NCI-H82 treated with DMSO at 0.1 percent for 48 hours (cell line): ENCODE results near the gene PDCL3.

Experiments
- DNase-seq: peaks from one replicate; lab custom pipeline; 2025; ENCODE audit not compliant: unreplicated experiment; lab: John Stamatoyannopoulos, UW

Gene PDCL3

GRCh38 chr2:100560216-100560830 lies 2.5 kb upstream of the PDCL3 start:
- DNase-seq: no peak

DNA sequence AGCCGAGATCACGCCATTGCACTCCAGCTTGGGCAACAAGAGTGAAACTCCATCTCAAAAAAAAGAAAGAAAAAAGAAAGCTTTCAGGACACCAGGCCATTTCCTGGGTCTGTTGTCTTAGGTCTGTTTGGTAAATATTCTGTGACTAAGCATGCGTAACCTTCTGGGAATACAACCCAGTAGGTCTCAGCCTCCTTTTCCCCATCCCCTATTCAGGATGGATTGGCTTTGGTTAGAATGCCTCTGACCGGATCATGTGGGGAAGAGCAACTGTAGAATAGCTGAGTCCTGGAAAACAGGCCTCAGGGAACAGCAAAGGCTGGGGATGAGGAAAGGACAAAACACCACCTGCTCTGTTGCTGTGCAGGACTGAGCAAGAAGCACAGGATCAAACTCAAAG lies 1.6 kb upstream of the PDCL3 start:
- DNase-seq: no peak

- no peak for DNase-seq
These were observed 834 bp downstream of the PDCL3 start for GRCh38 chr2:100563407-100564247.

DNA sequence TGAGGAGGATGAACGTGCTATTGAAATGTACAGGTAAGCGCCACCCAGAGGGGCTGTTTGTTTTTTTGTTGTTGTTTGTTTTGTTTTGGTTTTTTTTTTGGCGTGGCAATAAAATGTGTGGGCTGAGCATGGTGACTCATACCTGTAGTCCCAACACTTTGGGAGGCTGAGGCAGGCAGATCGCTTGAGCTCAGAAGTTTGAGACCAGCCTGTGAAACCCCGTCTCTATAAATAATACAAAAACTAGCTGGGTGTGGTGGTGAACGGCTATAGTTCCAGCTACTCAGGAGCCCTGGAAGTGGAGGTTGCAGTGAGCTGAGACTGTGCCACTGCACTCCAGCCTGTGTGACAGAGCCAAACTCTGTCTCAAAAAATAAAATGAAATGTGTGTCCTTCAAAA lies 6.2 kb downstream of the PDCL3 start:
- no peak for DNase-seq

GRCh38 chr2:100571668-100572067 lies 8.9 kb downstream of the PDCL3 start:
- no peak for DNase-seq

- no peak for DNase-seq
These were observed 15.0 kb downstream of the PDCL3 start for GRCh38 chr2:100577777-100578176.

DNA sequence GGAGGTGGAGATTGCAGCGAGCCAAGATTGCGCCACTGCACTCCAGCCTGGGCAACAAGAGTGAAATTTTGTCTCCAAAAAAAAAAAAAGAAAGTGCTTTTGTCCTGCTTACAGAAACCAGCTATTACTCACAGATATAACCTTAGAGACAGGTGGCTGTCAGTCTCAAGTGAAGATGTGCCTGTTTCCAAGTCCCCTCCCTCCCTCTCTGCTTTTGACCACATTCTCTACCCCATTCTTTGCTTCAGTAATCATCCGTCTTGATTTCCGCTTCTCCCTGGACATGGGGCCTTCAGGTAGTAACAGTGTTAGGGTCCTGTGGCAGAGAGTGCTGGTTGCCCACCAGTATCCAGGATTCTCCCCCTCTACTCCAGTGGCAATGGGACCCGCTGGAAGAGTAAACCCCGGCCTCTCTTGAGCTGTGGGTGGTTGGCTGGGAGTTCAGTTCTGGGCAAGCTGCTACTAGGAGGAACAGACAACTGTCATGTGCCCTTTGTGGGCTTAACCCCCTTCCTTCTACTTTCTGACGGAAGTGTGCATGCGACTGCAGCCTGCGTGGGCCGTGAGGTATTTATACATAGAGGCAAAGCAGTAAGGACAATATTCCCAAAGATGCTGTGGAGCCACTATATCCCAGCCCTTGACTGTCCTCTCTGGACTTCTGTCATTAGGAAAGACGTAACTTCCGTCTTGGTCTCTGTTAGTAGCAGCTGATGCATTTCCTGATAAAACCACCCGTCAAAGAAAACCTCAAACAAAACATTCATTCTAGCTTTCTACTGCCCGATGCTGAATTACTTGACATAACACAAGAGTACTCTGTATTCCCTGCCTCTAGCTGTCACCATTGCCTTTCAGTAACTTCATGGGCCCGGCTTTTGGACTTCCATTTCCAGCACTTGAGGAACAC lies 17.8 kb downstream of the PDCL3 start:
- DNase-seq: no peak

GRCh38 chr2:100581277-100581612 lies 18.5 kb downstream of the PDCL3 start:
- DNase-seq: no peak

- no peak for DNase-seq
These were observed 22.0 kb downstream of the PDCL3 start for GRCh38 chr2:100584816-100585215.

DNA sequence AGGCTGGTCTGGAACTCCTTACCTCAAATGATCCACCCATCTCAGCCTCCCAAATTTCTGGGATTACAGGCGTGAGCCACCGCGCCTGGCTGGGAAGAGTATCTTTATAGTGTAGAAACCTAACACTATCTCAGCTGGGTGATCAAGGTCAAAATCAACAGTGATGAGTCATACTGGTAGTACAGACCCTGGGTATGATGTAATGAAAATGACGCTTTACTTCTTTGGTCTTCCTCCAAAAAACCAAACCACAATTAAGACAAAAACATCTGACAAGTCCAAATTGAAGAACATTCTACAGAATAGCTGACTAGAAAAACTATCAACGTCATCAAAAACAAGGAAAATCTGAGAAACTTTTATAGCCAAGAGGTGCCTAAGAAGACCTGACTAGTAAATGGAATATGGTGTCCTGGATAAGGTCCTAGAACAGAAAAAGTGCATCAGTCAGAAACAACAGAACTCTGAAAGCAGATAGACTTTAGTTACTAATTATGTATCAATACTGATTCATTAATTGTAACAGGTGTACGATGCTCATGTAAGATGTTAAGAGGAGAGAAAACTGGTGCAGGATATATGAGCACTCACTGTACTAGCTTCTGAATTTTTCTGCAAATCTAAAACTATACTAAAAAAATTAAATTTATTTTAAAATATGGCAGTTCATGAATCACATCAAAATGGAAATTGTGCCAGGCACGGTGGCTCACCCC lies 25.4 kb downstream of the PDCL3 start:
- no peak for DNase-seq

GRCh38 chr2:100589527-100589926 lies 26.7 kb downstream of the PDCL3 start:
- DNase-seq: no peak

DNA sequence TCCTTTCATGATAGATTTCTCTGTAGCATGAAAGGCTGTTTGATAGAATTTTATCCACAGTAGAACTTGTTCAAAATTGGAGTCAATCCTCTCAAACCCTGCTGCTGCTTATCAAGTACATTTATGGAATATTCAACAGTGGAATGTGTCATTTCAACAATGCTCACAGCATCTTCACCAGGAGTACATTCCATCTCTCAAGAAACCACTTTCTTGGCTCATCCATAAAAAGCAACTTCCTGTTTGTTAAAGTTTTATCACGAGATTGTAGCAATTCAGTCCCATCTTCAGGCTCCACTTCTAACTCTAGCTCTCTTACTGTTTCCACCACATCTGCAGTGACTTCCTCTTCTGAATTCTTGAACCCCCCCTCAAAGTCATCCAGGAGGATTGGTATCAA lies 29.4 kb downstream of the PDCL3 start:
- no peak for DNase-seq

DNA sequence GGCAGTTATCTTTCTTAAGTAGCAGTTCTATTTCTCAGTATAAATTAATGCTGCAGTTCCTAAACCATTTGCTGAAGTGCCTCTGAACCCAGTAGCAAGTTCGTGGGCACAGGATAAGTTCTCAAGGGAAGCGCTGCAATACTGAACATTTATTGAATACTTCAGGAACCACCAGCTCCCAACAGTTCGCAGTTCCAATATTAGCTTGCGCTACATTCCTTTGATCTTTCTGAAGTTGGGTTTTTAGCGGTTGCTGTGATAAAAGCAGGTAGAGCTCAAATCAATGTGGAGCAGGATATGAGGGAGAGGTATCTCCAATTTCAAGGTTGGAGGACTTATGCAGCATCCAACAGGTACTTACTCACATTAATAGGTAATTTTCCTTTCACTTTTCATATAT lies 33.7 kb downstream of the PDCL3 start:
- no peak for DNase-seq

DNA sequence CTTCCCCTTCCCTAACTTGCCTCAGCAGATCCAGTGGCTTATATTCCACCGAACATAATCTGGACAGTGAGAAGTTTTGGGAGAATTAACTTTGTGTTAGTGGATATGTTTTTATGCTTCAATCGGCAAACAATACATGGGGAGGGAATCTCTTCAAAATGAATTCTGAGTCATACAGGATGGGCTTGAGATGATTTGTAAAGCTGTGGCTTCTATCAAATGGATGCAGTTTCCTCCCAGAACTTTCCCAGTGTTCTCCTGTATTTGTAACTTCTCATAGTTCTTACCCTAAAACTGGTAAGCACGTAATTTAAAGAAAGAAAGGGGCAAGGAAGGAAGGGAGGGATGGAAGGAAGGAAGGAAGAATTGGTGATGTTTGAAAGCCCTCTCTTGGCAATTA lies 36.8 kb downstream of the PDCL3 start:
- DNase-seq: no peak

GRCh38 chr2:100601661-100602060 lies 38.9 kb downstream of the PDCL3 start:
- no peak for DNase-seq

DNA sequence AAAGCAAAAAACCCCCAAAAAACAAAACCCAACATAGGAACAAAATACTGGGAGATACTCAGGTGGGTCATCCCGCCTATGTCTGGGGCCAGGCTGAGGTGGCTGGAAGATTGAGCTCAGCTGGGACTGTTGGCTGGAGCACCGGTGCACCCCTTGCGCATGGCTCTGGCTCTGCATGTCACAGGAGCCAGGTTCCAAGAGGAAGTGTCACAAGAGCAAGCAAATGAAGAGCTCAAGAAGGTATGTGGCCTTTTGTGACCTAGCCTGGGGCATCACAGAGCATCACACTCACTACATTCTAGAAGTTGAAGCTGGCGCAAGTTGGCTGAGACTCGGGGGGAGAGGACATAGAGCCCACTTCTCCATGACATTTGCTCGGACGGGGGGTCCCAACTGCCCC lies 40.6 kb downstream of the PDCL3 start:
- no peak for DNase-seq

- DNase-seq: no peak
These were observed 41.3 kb downstream of the PDCL3 start for GRCh38 chr2:100603948-100604633.

- no peak for DNase-seq
These were observed 43.5 kb downstream of the PDCL3 start for GRCh38 chr2:100606332-100606725.

GRCh38 chr2:100606726-100607343 lies 44.0 kb downstream of the PDCL3 start:
- no peak for DNase-seq

DNA sequence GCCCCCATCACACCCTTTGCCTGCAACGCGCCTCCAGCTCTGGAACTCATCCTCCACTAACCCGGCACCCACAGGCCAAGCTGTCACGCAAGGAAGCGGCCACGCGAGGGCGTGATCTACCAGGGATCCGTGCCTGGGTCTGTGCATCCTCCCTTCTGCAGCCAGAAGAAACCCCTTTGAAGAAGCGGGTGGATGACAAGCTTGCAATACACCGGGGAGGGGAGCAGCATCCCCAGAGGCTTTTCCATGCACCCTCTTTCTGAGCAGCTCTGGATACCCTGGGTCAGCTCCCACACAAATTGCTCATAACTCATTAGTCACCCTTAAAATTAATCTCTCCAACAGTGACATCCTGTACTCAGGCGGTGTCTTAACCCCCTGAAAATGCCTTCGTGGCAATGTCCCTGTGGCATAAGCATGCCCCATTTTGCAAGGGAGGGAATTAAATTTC lies 47.6 kb downstream of the PDCL3 start:
- DNase-seq: peak; percentile 4
